Measurements from ENCODE around the gene MARCHF3. TPM values are rescaled to one million over a fixed set of nuclear protein-coding genes. Genes with fewer than 3 reads are reported as not detected.

MARCHF3 gene
- total RNA-seq, 1 donor from 2014 or later, result 16.5 TPM

DNA sequence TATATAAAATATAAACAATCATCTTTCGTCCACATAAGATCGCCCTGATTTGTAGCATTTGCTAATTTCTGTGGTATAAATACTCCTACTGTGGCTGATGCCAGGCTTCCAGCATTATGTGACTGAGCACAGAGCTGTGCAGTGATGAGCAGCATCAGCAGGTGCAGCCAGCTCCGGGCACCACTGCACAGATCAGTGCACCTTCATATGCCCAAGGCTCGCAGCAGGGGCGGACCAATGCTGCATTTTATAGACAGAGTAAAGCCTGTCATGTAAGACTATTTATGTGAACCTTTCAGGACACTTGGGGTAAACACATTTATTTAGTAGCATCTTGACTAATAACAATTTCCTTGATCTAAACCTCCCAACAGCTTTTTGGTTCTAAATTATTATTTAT lies 200.3 kb downstream of the MARCHF3 start:
- H3K9ac ChIP-seq (ENCODE audit: low read length), result no peak overlapping the region
- Mint-ChIP-seq H3K4me3 (ENCODE audit: unreplicated experiment) (no peak overlapping the region), H3K4me1 (ENCODE audit: low read depth, unreplicated experiment) (no peaks in the 10 kb centered on the region), H3K9me3 (ENCODE audit: unreplicated experiment) (no peaks in the 10 kb centered on the region), H3K27me3 (ENCODE audit: low read depth, unreplicated experiment) (no peaks in the 10 kb centered on the region), H3K36me3 (ENCODE audit: low read depth, unreplicated experiment) (peaks cover 3% of the 10 kb centered on the region), H3K27ac (ENCODE audit: unreplicated experiment) (no peak overlapping the region)
- no peaks in the 10 kb centered on the region for H3K9me3 ChIP-seq (ENCODE audit: insufficient read depth, low read depth, low read length)
- peaks cover 31% of the 10 kb centered on the region for H3K36me3 ChIP-seq (ENCODE audit: insufficient read depth, low read length)
- DNase-seq (ENCODE audit: low read depth) (no peak), FAIRE-seq (no peak)
- no peaks in the 10 kb centered on the region for H3K79me2 ChIP-seq (ENCODE audit: insufficient read depth, low read length)
- no peaks in the 10 kb centered on the region for H4K20me1 ChIP-seq (ENCODE audit: insufficient read depth, low read length)
- H3K4me3 ChIP-seq (ENCODE audit: insufficient read depth, low read depth, low read length), result no peak overlapping the region
- H3K27ac ChIP-seq (ENCODE audit: low read depth, low read length), result no peak overlapping the region
- H3K27me3 ChIP-seq (ENCODE audit: insufficient read depth, low read length), result no peaks in the 10 kb centered on the region
- no peak overlapping the region for H2AFZ ChIP-seq (ENCODE audit: low read depth, low read length)
- H3K4me1 ChIP-seq (ENCODE audit: insufficient read depth, low read length), result no peaks in the 10 kb centered on the region
- TF ChIP-seq, protein P1, sequence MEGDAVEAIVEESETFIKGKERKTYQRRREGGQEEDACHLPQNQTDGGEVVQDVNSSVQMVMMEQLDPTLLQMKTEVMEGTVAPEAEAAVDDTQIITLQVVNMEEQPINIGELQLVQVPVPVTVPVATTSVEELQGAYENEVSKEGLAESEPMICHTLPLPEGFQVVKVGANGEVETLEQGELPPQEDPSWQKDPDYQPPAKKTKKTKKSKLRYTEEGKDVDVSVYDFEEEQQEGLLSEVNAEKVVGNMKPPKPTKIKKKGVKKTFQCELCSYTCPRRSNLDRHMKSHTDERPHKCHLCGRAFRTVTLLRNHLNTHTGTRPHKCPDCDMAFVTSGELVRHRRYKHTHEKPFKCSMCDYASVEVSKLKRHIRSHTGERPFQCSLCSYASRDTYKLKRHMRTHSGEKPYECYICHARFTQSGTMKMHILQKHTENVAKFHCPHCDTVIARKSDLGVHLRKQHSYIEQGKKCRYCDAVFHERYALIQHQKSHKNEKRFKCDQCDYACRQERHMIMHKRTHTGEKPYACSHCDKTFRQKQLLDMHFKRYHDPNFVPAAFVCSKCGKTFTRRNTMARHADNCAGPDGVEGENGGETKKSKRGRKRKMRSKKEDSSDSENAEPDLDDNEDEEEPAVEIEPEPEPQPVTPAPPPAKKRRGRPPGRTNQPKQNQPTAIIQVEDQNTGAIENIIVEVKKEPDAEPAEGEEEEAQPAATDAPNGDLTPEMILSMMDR (IDR thresholded peaks at IDR 0.05; ENCODE audit: insufficient read depth, low read depth, low read length), result no peak
- no peak for TF ChIP-seq EZH2 (IDR thresholded peaks at IDR 0.05; ENCODE audit: insufficient read depth, low read length)
- no peak overlapping the region for H3K4me2 ChIP-seq (ENCODE audit: low read length)

DNA sequence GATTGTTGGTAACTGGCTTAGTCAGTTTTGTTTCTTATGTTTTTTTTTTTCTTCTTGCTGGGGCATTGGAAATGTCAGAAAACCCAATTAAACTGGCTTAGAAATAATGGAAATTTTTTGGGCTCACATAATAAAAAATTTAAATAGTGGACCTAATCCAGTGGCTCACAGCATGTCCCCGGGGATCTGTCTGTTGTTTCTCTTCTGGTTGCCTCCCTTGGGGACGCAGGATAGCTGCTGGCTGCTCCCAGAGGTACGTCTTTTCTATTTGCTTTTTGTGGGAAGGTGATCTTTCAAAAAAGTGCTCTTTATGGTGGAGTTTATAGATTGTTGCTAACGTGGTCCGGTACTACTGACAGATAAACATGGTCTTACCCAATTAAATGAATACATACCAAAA lies 201.3 kb downstream of the MARCHF3 start:
- H3K36me3 ChIP-seq (ENCODE audit: insufficient read depth, low read length), result peaks cover 24% of the 10 kb centered on the region
- no peaks in the 10 kb centered on the region for H3K27me3 Mint-ChIP-seq (ENCODE audit: low read depth, unreplicated experiment)
- H3K9ac ChIP-seq (ENCODE audit: low read length), result no peak overlapping the region
- H3K9me3 ChIP-seq (ENCODE audit: insufficient read depth, low read depth, low read length), result no peaks in the 10 kb centered on the region
- H3K27ac Mint-ChIP-seq (ENCODE audit: unreplicated experiment), result no peak overlapping the region
- H3K4me3 ChIP-seq (ENCODE audit: insufficient read depth, low read depth, low read length), result no peak overlapping the region
- H2AFZ ChIP-seq (ENCODE audit: low read depth, low read length), result no peak overlapping the region
- H3K36me3 Mint-ChIP-seq (ENCODE audit: low read depth, unreplicated experiment), result peaks cover 3% of the 10 kb centered on the region
- H3K27me3 ChIP-seq (ENCODE audit: insufficient read depth, low read length), result no peaks in the 10 kb centered on the region
- DNase-seq (ENCODE audit: low read depth), result no peak
- H3K27ac ChIP-seq (ENCODE audit: low read depth, low read length), result no peak overlapping the region
- H3K79me2 ChIP-seq (ENCODE audit: insufficient read depth, low read length), result no peaks in the 10 kb centered on the region
- H4K20me1 ChIP-seq (ENCODE audit: insufficient read depth, low read length), result no peaks in the 10 kb centered on the region
- no peak overlapping the region for H3K4me3 Mint-ChIP-seq (ENCODE audit: unreplicated experiment)
- no peaks in the 10 kb centered on the region for H3K4me1 Mint-ChIP-seq (ENCODE audit: low read depth, unreplicated experiment)
- H3K4me2 ChIP-seq (ENCODE audit: low read length), result no peak overlapping the region
- no peak for TF ChIP-seq EZH2 (IDR thresholded peaks at IDR 0.05; ENCODE audit: insufficient read depth, low read length)
- TF ChIP-seq, protein P1 (IDR thresholded peaks at IDR 0.05; ENCODE audit: insufficient read depth, low read depth, low read length), result no peak
- FAIRE-seq, result no peak
- no peaks in the 10 kb centered on the region for H3K9me3 Mint-ChIP-seq (ENCODE audit: unreplicated experiment)
- no peaks in the 10 kb centered on the region for H3K4me1 ChIP-seq (ENCODE audit: insufficient read depth, low read length)

DNA sequence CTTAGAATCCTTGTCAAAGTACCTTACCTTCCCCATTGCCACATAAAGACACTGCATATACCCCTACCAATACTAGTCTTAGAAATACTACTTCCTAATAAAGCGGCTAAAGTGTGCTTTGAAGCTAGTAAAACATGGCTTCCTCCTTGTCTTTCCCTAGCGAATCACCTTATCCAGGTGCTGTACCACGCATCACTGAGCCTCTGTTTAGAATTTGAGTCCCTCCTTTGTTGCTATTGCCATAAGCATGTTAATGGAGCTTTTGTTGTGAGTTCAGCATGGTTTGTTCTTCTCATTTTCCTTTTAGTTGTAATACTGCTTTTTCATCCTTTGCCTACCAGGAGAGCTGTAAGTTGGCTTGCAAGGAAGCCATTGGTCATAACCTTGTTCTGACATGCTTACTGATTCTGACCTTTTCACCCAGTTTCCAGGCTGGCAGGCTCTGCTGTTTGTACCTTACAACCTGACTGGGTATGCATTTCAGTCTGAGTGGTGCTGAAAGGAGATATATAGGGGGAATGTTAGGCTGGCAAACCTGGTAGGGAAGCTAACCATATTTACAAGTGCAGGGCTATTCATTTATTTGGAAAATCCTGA lies 203.6 kb downstream of the MARCHF3 start:
- no peak overlapping the region for H3K27ac ChIP-seq (ENCODE audit: low read depth, low read length)
- Mint-ChIP-seq H3K9me3 (ENCODE audit: unreplicated experiment) (no peaks in the 10 kb centered on the region), H3K4me1 (ENCODE audit: low read depth, unreplicated experiment) (no peaks in the 10 kb centered on the region), H3K27ac (ENCODE audit: unreplicated experiment) (no peak overlapping the region), H3K36me3 (ENCODE audit: low read depth, unreplicated experiment) (peaks cover 2% of the 10 kb centered on the region), H3K27me3 (ENCODE audit: low read depth, unreplicated experiment) (no peaks in the 10 kb centered on the region), H3K4me3 (ENCODE audit: unreplicated experiment) (no peak overlapping the region)
- H4K20me1 ChIP-seq (ENCODE audit: insufficient read depth, low read length), result no peaks in the 10 kb centered on the region
- no peaks in the 10 kb centered on the region for H3K4me1 ChIP-seq (ENCODE audit: insufficient read depth, low read length)
- no peak overlapping the region for H3K9ac ChIP-seq (ENCODE audit: low read length)
- no peak overlapping the region for H3K4me2 ChIP-seq (ENCODE audit: low read length)
- H3K79me2 ChIP-seq (ENCODE audit: insufficient read depth, low read length), result peaks cover 3% of the 10 kb centered on the region
- peaks cover 26% of the 10 kb centered on the region for H3K36me3 ChIP-seq (ENCODE audit: insufficient read depth, low read length)
- H3K4me3 ChIP-seq (ENCODE audit: insufficient read depth, low read depth, low read length), result no peak overlapping the region
- DNase-seq (ENCODE audit: low read depth), result no peak
- no peaks in the 10 kb centered on the region for H3K27me3 ChIP-seq (ENCODE audit: insufficient read depth, low read length)
- FAIRE-seq, result no peak
- no peak overlapping the region for H2AFZ ChIP-seq (ENCODE audit: low read depth, low read length)
- H3K9me3 ChIP-seq (ENCODE audit: insufficient read depth, low read depth, low read length), result no peaks in the 10 kb centered on the region
- TF ChIP-seq EZH2 (IDR thresholded peaks at IDR 0.05; ENCODE audit: insufficient read depth, low read length), result no peak
- TF ChIP-seq, protein P1 (IDR thresholded peaks at IDR 0.05; ENCODE audit: insufficient read depth, low read depth, low read length), result no peak
